Colonic mucosa (tissue), 4 donors: ENCODE data around the gene ITPR2. TPM values are rescaled to one million over a fixed set of nuclear protein-coding genes. Genes with fewer than 3 reads are reported as not detected.
"Not testable (repeated sequence)": the region's sequence is repeated elsewhere in the genome, so short reads cannot be mapped to it uniquely, and the experiment has no call there.

Experiments used
- DNase-seq: peaks from one replicate; pipeline ENCODE4 v3.0.0-alpha.2; 2020
- H3K27ac ChIP-seq: fragments of 200-600 bp; one replicate; pipeline ENCODE4 v1.8.0; 2021
- H3K27me3 ChIP-seq: fragments of 200-600 bp; one replicate; pipeline ENCODE4 v1.8.0; 2021
- H3K36me3 ChIP-seq: fragments of 200-600 bp; one replicate; pipeline ENCODE4 v1.8.0; 2021
- H3K4me1 ChIP-seq: fragments of 200-600 bp; one replicate; pipeline ENCODE4 v1.8.0; 2021; ENCODE audit warnings: mild to moderate bottlenecking
- H3K4me3 ChIP-seq: fragments of 200-600 bp; one replicate; pipeline ENCODE4 v1.8.0; 2021
- H3K9ac ChIP-seq, 2 donors: one replicate each; pipeline ENCODE4 v1.7.0; 2013; ENCODE audit warnings: control low read depth in 2 of 2, low read depth in 2 of 2, low read length in 2 of 2
- H3K9me3 ChIP-seq: fragments of 200-600 bp; one replicate; pipeline ENCODE4 v1.8.0; 2021
- intact Hi-C: fragments of 100-400 bp; cut with DNase I; formaldehyde crosslinking; loops from one replicate; pipeline ENCODE4 v1.14.1; 2022
- total RNA-seq, 2 donors: library from RNA; stranded (reverse); fragmentation: NEBNext Ultra II Directional in 1 of 2; extraction: Animal tissue kit (Norgen Biotek cat#: 25700) in 1 of 2; gene quantifications; one replicate each; pipeline ENCODE4 v1.2.1, GENCODE V29; 2021
- TF ChIP-seq, protein P1 (sequence below): fragments of 200-600 bp; IDR thresholded peaks from one replicate; pipeline ENCODE4 v1.8.0; 2022; ENCODE audit warnings: antibody characterized with exemption, mild to moderate bottlenecking
- donor health status: healthy.
- donor health status: DM: no; HTN: no; CAD: no.
- donor health status: DM: no; HTN: no; CAD: no.

The ITPR2 gene
- total RNA-seq, 2 donors from 2014 or later = 15.9 to 39.3 TPM

DNA sequence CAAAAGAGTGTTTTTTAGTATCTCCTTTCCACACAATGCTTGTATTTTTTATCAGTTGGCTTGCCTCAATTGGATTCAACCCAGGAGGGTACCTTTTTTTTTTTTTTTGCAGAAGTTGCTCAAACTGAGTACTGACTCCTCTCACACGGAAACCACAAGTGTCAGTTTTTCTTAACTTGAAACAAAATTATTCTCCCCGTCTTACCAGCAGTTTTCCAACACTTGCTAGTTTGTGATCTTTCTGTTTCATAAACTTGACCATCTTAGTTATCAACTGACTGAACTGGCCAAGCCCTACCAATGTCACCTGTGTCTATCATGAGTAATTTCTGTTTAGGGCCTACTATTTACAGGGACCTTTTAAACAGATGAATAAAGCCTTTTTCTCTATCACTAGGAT, 34.1 kb upstream of the ITPR2 start:
- TF ChIP-seq, protein P1, sequence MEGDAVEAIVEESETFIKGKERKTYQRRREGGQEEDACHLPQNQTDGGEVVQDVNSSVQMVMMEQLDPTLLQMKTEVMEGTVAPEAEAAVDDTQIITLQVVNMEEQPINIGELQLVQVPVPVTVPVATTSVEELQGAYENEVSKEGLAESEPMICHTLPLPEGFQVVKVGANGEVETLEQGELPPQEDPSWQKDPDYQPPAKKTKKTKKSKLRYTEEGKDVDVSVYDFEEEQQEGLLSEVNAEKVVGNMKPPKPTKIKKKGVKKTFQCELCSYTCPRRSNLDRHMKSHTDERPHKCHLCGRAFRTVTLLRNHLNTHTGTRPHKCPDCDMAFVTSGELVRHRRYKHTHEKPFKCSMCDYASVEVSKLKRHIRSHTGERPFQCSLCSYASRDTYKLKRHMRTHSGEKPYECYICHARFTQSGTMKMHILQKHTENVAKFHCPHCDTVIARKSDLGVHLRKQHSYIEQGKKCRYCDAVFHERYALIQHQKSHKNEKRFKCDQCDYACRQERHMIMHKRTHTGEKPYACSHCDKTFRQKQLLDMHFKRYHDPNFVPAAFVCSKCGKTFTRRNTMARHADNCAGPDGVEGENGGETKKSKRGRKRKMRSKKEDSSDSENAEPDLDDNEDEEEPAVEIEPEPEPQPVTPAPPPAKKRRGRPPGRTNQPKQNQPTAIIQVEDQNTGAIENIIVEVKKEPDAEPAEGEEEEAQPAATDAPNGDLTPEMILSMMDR = no peak
- no peak overlapping the region for H3K9ac ChIP-seq
- intact Hi-C loops = no loop called here
- H3K36me3 ChIP-seq = no peaks in the 10 kb centered on the region
- H3K27ac ChIP-seq = no peak overlapping the region
- no peaks in the 10 kb centered on the region for H3K9me3 ChIP-seq
- peaks cover 3% of the 10 kb centered on the region for H3K4me1 ChIP-seq
- no peaks in the 10 kb centered on the region for H3K27me3 ChIP-seq
- no peak for DNase-seq
- no peak overlapping the region for H3K4me3 ChIP-seq

DNA sequence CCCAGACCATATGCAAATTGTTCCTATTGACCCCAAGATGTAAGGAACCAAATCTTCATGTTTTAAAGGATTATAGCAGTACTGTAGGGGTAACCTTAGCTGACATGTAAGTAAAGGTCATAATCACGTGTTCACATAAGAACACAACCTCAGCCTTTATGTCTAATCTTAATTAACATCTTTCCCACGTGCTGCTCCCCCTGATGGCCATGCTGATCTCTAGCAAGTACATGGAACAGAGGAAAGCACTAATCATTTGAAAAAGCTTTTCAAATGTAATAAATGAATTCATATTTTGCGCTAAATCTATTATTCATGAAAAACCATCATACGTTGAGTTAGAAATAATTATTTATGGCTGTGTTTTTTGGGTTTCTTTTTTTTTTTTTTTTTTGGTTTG, 30.5 kb upstream of the ITPR2 start:
- Histone ChIP-seq H3K4me1 (no peaks in the 10 kb centered on the region), H3K27me3 (no peaks in the 10 kb centered on the region), H3K36me3 (no peaks in the 10 kb centered on the region), H3K27ac (no peak overlapping the region), H3K9ac (no peak overlapping the region), H3K4me3 (no peak overlapping the region), H3K9me3 (no peaks in the 10 kb centered on the region)
- TF ChIP-seq, protein P1 = no peak
- intact Hi-C loops = no loop called here
- DNase-seq = no peak

DNA sequence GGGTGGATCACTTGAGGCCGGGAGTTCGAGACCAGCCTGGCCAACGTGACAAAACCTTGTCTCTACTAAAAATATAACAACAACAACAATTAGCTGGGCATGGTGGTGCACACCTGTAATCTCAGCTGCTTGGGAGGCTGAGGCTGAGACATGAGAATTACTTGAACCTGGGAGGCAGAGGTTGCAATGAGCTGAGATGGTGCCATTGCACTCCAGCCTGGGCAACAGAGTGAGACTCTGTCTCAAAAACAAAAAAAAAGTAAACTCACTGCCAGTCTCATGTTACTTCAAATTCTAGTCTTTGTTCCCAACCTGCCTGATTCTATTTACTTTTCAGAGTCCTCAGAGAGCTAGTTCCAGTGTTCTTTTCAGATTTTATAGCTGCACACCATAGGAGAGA, 29.8 kb upstream of the ITPR2 start:
- H3K4me3 ChIP-seq, H3K27ac ChIP-seq, intact Hi-C loops, H3K9me3 ChIP-seq, H3K4me1 ChIP-seq, H3K9ac ChIP-seq, H3K36me3 ChIP-seq, DNase-seq, H3K27me3 ChIP-seq: not testable (repeated sequence)

DNA sequence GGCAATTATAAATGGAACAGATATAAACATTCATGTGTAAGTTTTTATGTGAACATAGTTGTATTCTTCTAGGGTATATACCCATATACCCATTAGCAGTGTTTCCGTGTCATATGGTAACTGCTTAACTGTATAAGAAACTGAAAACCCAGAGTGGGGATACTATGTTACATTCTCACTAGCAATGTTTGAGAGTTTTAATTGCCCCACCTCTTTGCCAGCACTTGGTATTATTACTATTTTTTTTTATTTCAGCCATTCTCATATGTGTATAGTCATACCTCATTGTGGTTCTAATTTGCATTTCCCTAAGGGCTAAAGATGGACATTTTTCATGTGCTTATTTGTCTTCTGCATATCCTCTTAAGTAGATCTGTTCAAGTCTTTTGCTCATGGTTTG, 28.7 kb upstream of the ITPR2 start:
- intact Hi-C loops = no loop called here
- no peak for DNase-seq
- no peaks in the 10 kb centered on the region for H3K27me3 ChIP-seq
- H3K9me3 ChIP-seq = no peaks in the 10 kb centered on the region
- H3K9ac ChIP-seq = no peak overlapping the region
- H3K36me3 ChIP-seq = no peaks in the 10 kb centered on the region
- no peak overlapping the region for H3K27ac ChIP-seq
- H3K4me1 ChIP-seq = no peaks in the 10 kb centered on the region
- TF ChIP-seq, protein P1 = no peak
- H3K4me3 ChIP-seq = no peak overlapping the region

DNA sequence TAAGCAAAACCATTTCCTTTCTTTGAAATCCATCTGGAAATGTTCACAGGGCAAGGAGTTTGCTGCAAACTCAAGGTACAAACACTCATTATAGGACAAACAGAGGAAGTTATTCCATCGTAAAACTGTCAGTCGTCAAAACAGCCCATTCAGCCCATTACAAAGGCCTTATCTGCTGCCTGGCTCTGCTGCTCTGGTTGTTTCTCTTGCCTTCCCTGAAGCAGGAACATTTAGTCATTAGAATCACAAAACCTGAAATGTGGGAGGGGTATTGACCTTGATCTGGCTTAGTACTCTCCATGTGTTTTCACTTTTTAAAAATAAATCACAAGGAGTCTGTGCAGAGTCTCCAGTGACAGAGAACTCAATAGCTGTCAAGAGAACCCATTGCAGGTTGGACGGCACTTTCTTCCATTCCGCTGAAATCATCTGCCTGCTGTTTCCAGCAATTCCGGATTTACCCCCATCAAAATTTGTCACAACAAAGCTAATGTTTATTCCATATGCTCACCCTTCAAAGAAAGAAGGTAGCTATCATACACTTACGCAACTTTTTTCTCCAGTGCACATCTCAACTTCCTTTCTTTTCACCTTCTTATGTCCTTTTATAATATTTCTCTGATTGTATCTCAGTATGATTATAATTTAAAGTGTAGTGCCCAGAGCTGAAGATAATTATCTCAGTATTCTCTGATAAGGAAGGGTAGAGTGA, 24.6 kb upstream of the ITPR2 start:
- no peaks in the 10 kb centered on the region for H3K27me3 ChIP-seq
- intact Hi-C loops = loop anchor here (10.0 kb wide), 1 partner anchor 157 kb away; the partner anchor contains the start of gene TM7SF3
- no peaks in the 10 kb centered on the region for H3K36me3 ChIP-seq
- TF ChIP-seq, protein P1 = no peak
- H3K9ac ChIP-seq = no peak overlapping the region
- no peak for DNase-seq
- H3K4me3 ChIP-seq = no peak overlapping the region
- no peaks in the 10 kb centered on the region for H3K9me3 ChIP-seq
- H3K4me1 ChIP-seq = no peaks in the 10 kb centered on the region
- H3K27ac ChIP-seq = no peak overlapping the region

DNA sequence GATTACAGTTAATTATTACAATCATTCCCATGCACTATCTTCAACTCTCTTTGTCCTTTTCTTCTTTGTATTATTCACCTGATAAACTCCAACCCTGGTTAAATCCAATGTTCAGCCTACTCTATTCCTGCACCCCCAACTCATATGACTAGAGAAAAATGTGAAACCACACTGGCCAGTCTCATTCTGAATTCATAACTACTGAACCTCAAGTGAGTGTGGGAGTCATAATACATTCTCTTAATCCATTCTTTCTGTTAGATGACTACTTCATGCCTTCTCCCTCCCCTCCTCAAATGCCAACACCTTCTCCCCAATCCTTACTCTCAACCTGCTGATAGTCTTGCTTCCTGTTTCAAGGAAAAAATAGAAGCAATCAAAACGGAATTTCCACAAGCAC, 22.3 kb upstream of the ITPR2 start:
- Histone ChIP-seq H3K9ac (no peak overlapping the region), H3K9me3 (no peaks in the 10 kb centered on the region), H3K27me3 (no peaks in the 10 kb centered on the region), H3K4me3 (no peak overlapping the region), H3K36me3 (no peaks in the 10 kb centered on the region), H3K4me1 (no peaks in the 10 kb centered on the region), H3K27ac (no peak overlapping the region)
- intact Hi-C loops = loop anchor here (10.0 kb wide), 1 partner anchor 159 kb away; the partner anchor contains the start of gene TM7SF3
- DNase-seq = no peak
- TF ChIP-seq, protein P1 = no peak
